ENCODE measurements around the gene GMCL2.

GMCL2 gene

DNA sequence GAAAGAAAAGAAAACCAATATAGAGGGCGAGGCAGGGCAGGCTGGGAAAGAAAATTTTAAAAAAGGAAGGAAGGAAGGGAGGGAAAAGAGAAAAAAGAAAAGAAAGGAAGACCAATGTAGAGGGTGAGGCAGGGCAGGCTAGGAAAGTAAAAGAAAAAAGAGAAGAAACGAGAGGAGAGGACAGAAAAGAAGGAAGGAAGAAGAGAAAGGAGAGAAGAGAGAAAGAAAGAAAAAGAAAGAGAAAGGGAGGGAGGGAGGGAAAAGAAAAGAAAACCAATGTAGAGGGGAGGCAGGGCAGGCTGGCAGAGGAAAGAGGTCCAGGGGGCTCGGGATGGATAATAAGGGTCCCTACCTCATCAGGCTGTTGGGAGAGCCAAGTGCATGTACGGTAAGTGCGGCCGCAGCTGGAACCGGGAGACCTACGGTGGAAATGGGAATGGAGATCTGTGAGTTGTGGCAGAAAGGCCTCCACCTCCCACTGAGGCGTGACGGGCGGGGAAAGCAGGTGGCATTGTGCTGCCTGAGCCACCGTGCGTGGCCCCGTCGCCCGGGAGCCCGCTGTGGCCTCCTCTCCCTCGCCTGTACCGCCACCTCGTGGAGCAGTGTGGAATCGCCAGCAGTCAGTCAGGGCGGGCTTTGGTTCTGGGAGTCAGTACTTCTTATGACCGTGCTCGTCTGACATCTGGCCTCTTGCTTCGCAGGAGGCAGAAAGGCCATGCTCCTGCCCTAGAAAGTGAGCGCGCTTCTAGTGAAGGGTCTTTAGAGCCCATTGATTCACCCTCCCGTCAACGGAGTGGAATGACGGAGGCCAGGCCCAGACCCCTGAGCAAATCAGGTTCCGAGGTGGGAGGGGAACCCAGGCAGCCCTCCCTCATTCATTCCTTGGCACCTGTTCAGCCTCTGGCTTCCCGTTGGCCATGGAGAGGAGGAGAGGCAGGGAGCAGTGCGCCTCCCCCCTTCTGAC, 23.1 kb downstream of the GMCL2 start:
- no peak overlapping the region for H3K4me3 ChIP-seq (ENCODE audit: insufficient read depth, low read depth, low read length, poor library complexity, severe bottlenecking)
- H3K4me1 ChIP-seq (ENCODE audit: control insufficient read depth, insufficient read depth, low read length, poor library complexity, severe bottlenecking) = peaks cover 6% of the 10 kb centered on the region
- no peaks in the 10 kb centered on the region for H3K9me3 ChIP-seq (ENCODE audit: control insufficient read depth, low read length)
- H3K36me3 ChIP-seq (ENCODE audit: control insufficient read depth, insufficient read depth, low read length) = no peaks in the 10 kb centered on the region
- H3K27ac ChIP-seq (ENCODE audit: insufficient read depth, low read length, poor library complexity, severe bottlenecking) = no peak overlapping the region
- no peaks in the 10 kb centered on the region for H3K27me3 ChIP-seq (replicated peaks; ENCODE audit: control insufficient read depth, insufficient read depth, low read length, poor library complexity, severe bottlenecking)
- peak; percentile 77 to 84 (median 80) for DNase-seq

DNA sequence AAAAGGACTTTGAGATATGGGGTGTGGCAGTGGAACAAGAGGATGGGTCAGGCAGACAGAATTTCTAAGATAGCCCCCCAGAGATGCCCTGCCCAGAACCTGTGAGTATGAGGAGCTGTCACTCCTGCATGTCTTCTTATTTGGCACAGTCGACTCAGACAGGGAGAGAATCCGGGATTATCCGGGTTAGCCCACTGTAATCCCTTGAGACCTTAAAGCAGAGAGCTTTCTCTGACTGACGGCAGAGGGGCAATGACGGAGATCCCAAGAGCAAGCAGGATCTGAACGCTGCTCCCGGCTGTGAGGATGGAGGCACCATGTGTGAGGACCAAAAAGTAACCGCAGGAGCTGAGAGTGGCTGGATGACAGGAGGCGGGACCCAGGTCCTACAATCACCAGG, 24.7 kb downstream of the GMCL2 start:
- H3K27me3 ChIP-seq (replicated peaks; ENCODE audit: control insufficient read depth, insufficient read depth, low read length, poor library complexity, severe bottlenecking) = no peaks in the 10 kb centered on the region
- H3K4me3 ChIP-seq (ENCODE audit: insufficient read depth, low read depth, low read length, poor library complexity, severe bottlenecking) = no peak overlapping the region
- H3K9me3 ChIP-seq (ENCODE audit: control insufficient read depth, low read length) = no peaks in the 10 kb centered on the region
- no peak for DNase-seq
- H3K36me3 ChIP-seq (ENCODE audit: control insufficient read depth, insufficient read depth, low read length) = no peaks in the 10 kb centered on the region
- peaks cover 6% of the 10 kb centered on the region for H3K4me1 ChIP-seq (ENCODE audit: control insufficient read depth, insufficient read depth, low read length, poor library complexity, severe bottlenecking)
- no peak overlapping the region for H3K27ac ChIP-seq (ENCODE audit: insufficient read depth, low read length, poor library complexity, severe bottlenecking)

- no peak overlapping the region for H3K4me3 ChIP-seq (ENCODE audit: insufficient read depth, low read depth, low read length, poor library complexity, severe bottlenecking)
- H3K36me3 ChIP-seq (ENCODE audit: control insufficient read depth, insufficient read depth, low read length) = no peaks in the 10 kb centered on the region
- DNase-seq = no peak
- H3K4me1 ChIP-seq (ENCODE audit: control insufficient read depth, insufficient read depth, low read length, poor library complexity, severe bottlenecking) = peaks cover 6% of the 10 kb centered on the region
- no peak overlapping the region for H3K27ac ChIP-seq (ENCODE audit: insufficient read depth, low read length, poor library complexity, severe bottlenecking)
- no peaks in the 10 kb centered on the region for H3K9me3 ChIP-seq (ENCODE audit: control insufficient read depth, low read length)
- no peaks in the 10 kb centered on the region for H3K27me3 ChIP-seq (replicated peaks; ENCODE audit: control insufficient read depth, insufficient read depth, low read length, poor library complexity, severe bottlenecking)
Observed at GRCh38 chr5:178160176-178160575, 27.0 kb downstream of the GMCL2 start.

DNA sequence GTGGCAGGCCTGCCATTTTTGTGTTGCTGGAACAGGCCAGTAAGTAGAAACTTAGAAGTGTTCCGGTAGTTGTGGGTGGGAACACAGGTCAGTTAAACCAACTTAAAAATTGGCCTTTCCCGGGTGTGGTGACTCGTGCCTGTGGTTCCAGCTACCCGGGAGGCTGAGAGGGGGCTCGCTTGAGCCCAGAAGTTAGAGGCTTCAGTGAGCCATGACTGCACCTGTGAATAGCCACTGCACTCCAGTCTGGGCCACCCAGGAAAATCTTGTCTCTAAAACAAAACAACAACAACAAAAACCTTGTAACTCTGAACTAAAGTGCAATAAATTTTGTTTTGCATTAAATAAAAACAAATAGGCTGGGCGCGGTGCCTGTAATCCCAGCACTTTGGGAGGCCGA, 32.1 kb downstream of the GMCL2 start:
- no peak overlapping the region for H3K4me3 ChIP-seq (ENCODE audit: insufficient read depth, low read depth, low read length, poor library complexity, severe bottlenecking)
- no peak for DNase-seq
- no peaks in the 10 kb centered on the region for H3K27me3 ChIP-seq (replicated peaks; ENCODE audit: control insufficient read depth, insufficient read depth, low read length, poor library complexity, severe bottlenecking)
- peaks cover 13% of the 10 kb centered on the region for H3K36me3 ChIP-seq (ENCODE audit: control insufficient read depth, insufficient read depth, low read length)
- H3K9me3 ChIP-seq (ENCODE audit: control insufficient read depth, low read length) = no peaks in the 10 kb centered on the region
- peaks cover 10% of the 10 kb centered on the region for H3K4me1 ChIP-seq (ENCODE audit: control insufficient read depth, insufficient read depth, low read length, poor library complexity, severe bottlenecking)
- H3K27ac ChIP-seq (ENCODE audit: insufficient read depth, low read length, poor library complexity, severe bottlenecking) = no peak overlapping the region

DNA sequence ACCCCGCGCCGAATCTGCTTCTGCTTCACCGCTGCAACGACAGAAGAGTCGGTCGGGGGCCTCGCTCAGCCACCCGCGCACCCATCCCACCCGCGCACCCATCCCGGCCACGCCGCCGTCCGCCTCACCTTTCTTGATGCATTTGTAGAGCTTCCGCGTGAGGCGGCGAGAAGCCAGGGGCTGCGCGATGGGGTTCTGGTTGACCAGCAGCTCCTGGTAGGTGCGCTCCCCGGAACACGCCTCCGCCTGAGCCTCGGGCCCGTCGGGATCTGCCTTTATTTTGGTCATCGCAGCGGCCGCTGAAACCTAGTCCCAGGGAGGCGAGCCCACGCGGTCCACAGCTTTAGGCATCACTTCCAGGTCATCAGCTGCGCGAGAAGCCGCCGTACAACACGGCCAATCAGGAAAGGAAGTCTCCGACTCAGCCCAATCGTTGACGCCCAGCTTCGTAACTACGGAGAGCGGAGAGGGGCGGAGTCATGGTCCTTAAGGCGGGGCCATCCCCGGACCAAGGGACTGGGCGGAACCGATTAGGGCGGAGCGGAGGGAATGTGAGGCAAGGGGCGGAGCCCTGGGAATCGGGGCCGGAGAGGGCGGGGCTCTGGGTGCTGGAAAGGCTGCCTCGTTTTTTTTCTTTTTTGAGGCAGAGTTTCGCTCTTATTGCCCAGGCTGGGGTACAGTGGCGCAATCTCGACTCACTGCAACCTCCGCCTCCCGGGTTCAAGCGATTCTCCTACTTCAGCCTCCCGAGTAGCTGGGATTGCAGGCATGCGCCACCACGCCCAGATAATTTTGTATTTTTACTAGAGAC, 33.4 kb downstream of the GMCL2 start, which contains the start of gene NHP2:
TSS of gene NHP2 (minus strand) at position 356 of the 811 bp plus-strand sequence. CDS start at position 288, 68 bp downstream.
- peaks cover 26% of the 10 kb centered on the region for H3K36me3 ChIP-seq (ENCODE audit: control insufficient read depth, insufficient read depth, low read length)
- H3K4me1 ChIP-seq (ENCODE audit: control insufficient read depth, insufficient read depth, low read length, poor library complexity, severe bottlenecking) = peaks cover 10% of the 10 kb centered on the region
- no peaks in the 10 kb centered on the region for H3K9me3 ChIP-seq (ENCODE audit: control insufficient read depth, low read length)
- DNase-seq = peak; percentile 96 to 98 (median 97)
- peak within 1 kb of the TSS; percentile 56 for H3K27ac ChIP-seq (ENCODE audit: insufficient read depth, low read length, poor library complexity, severe bottlenecking)
- peak within 1 kb of the TSS; percentile 76 for H3K4me3 ChIP-seq (ENCODE audit: insufficient read depth, low read depth, low read length, poor library complexity, severe bottlenecking)
- H3K27me3 ChIP-seq (replicated peaks; ENCODE audit: control insufficient read depth, insufficient read depth, low read length, poor library complexity, severe bottlenecking) = no peaks in the 10 kb centered on the region

- H3K9me3 ChIP-seq (ENCODE audit: control insufficient read depth, low read length) = no peaks in the 10 kb centered on the region
- H3K27ac ChIP-seq (ENCODE audit: insufficient read depth, low read length, poor library complexity, severe bottlenecking) = peak overlapping the region; percentile 56
- H3K4me1 ChIP-seq (ENCODE audit: control insufficient read depth, insufficient read depth, low read length, poor library complexity, severe bottlenecking) = peaks cover 10% of the 10 kb centered on the region
- H3K4me3 ChIP-seq (ENCODE audit: insufficient read depth, low read depth, low read length, poor library complexity, severe bottlenecking) = peak overlapping the region; percentile 76
- H3K36me3 ChIP-seq (ENCODE audit: control insufficient read depth, insufficient read depth, low read length) = peaks cover 35% of the 10 kb centered on the region
- DNase-seq = no peak
- H3K27me3 ChIP-seq (replicated peaks; ENCODE audit: control insufficient read depth, insufficient read depth, low read length, poor library complexity, severe bottlenecking) = no peaks in the 10 kb centered on the region
Observed at GRCh38 chr5:178152491-178153444, 34.4 kb downstream of the GMCL2 start.

DNA sequence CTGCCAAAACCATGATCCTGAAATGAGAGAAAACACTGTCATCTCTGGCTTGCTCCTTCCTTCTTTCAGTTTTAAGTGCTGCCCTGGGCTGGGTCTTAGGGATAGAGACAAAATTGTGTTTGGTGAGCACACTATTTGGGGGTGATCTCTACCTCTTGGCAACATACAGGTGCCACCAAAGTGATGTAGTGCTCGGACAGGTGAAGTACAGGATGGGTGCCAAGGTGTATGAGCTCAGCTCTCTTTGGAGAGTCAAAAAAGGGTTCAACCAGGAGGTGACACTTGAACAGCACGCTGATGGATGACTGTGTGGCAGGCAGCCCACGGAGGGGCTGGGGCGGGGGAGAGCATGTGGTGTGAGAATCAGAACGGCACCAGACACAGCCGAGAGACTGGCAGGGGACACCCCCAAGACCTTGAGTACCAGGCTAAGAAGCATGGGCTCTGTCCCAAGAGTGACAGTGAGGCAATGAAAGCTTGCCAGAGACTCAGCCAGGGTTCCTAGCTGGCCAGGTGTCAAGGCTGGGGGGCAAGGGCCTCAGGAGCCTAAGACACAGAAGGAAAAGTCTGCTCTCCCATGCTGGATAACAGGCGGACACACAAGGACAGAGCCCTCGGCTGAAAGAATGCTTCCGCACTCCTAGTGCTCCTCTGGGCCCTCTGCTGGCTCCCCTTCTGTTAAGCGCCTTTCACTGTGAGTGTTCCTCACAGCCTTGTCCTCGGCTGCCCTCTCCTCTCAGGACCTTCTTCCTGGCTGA, 36.0 kb downstream of the GMCL2 start:
- Histone ChIP-seq H3K27ac (ENCODE audit: insufficient read depth, low read length, poor library complexity, severe bottlenecking) (no peak overlapping the region), H3K4me1 (ENCODE audit: control insufficient read depth, insufficient read depth, low read length, poor library complexity, severe bottlenecking) (peaks cover 10% of the 10 kb centered on the region), H3K9me3 (ENCODE audit: control insufficient read depth, low read length) (no peaks in the 10 kb centered on the region), H3K27me3 (replicated peaks; ENCODE audit: control insufficient read depth, insufficient read depth, low read length, poor library complexity, severe bottlenecking) (no peaks in the 10 kb centered on the region), H3K36me3 (ENCODE audit: control insufficient read depth, insufficient read depth, low read length) (peaks cover 51% of the 10 kb centered on the region), H3K4me3 (ENCODE audit: insufficient read depth, low read depth, low read length, poor library complexity, severe bottlenecking) (no peak overlapping the region)
- DNase-seq = no peak

GRCh38 chr5:178149199-178149932, 37.8 kb downstream of the GMCL2 start:
- peaks cover 60% of the 10 kb centered on the region for H3K36me3 ChIP-seq (ENCODE audit: control insufficient read depth, insufficient read depth, low read length)

More at GRCh38 chr5:178149199-178149932, 37.8 kb downstream of the GMCL2 start:
- H3K27me3 ChIP-seq (replicated peaks; ENCODE audit: control insufficient read depth, insufficient read depth, low read length, poor library complexity, severe bottlenecking) = no peaks in the 10 kb centered on the region
- H3K9me3 ChIP-seq (ENCODE audit: control insufficient read depth, low read length) = no peaks in the 10 kb centered on the region
- no peak overlapping the region for H3K27ac ChIP-seq (ENCODE audit: insufficient read depth, low read length, poor library complexity, severe bottlenecking)
- no peak overlapping the region for H3K4me3 ChIP-seq (ENCODE audit: insufficient read depth, low read depth, low read length, poor library complexity, severe bottlenecking)
- peaks cover 10% of the 10 kb centered on the region for H3K4me1 ChIP-seq (ENCODE audit: control insufficient read depth, insufficient read depth, low read length, poor library complexity, severe bottlenecking)
- DNase-seq = no peak
